HepG2 (cell line): ENCODE data around the gene ANK3. TPM values are rescaled to one million over a fixed set of nuclear protein-coding genes. Genes with fewer than 3 reads are reported as not detected.

Experiments used
- ATAC-seq: fragments of 200-7000 bp; cut with Tn5 transposase; 3 replicates; pipeline ENCODE4 v1.9.1; 2020; ENCODE audit warnings: mild to moderate bottlenecking, moderate library complexity
- BruUV-seq: library from RNA; stranded (reverse); fragments of 400-500 nt; replicated peaks from 2 replicates; lab custom pipeline; 2021; lab: Mats Ljungman, UMichigan
- CTCF ChIA-PET: fragments of 300-600 bp; formaldehyde crosslinking; extraction: SDS; loops from one replicate; lab custom pipeline; 2021; ENCODE audit warnings: low total read pairs, inconsistent platforms, low intra/inter-chr PET ratio; lab: Yijun Ruan, JAX
- POLR2A ChIA-PET: fragments of 350-600 bp; sonication (Branson Sonifier 250); formaldehyde crosslinking; loops from one replicate; lab custom pipeline; 2020; ENCODE audit warnings: antibody characterized with exemption, inconsistent platforms; lab: Yijun Ruan, JAX
- DNase-seq: peaks from one replicate; pipeline ENCODE4 v3.0.0-alpha.2; 2015; ENCODE audit warnings: low spot score
- FAIRE-seq: peaks from 3 replicates; lab custom pipeline; 2011; peaks lifted over from hg19 to GRCh38; lab: Jason Lieb, UNC
- H2AFZ ChIP-seq: one replicate; pipeline ENCODE4 v1.6.1; 2011; ENCODE audit warnings: low read length, inconsistent platforms
- H3K27ac ChIP-seq: fragments of 300-600 bp; 3 replicates; pipeline ENCODE4 v1.8.0; 2011; ENCODE audit warnings: mixed run types, mild to moderate bottlenecking, mixed read lengths, low read length, inconsistent platforms; ENCODE audit not compliant: insufficient read depth; ENCODE audit errors: extremely low read length
- H3K27me3 ChIP-seq, 2 experiments: fragments of 200-600 bp in 1 of 2; 2 replicates in 1 of 2; 3 replicates in 1 of 2; pipeline versions ENCODE4 v1.6.0 to v1.8.0; 2011; ENCODE audit warnings: low read length in 2 of 2, mild to moderate bottlenecking in 2 of 2, moderate library complexity in 2 of 2, inconsistent platforms in 1 of 2; ENCODE audit not compliant: insufficient read depth in 2 of 2, control insufficient read depth in 1 of 2
- H3K36me3 ChIP-seq, 2 experiments: fragments of 200-600 bp in 1 of 2; replicated peaks in 1 of 2; 2 replicates in 1 of 2; 3 replicates in 1 of 2; pipeline versions ENCODE4 v1.5.1 to v1.8.0; 2011; ENCODE audit warnings: low read length in 2 of 2, inconsistent platforms in 1 of 2; ENCODE audit not compliant: insufficient read depth in 2 of 2, control insufficient read depth in 1 of 2
- H3K4me1 ChIP-seq: 2 replicates; pipeline ENCODE4 v1.5.1; 2012; ENCODE audit warnings: low read length, inconsistent platforms; ENCODE audit not compliant: insufficient read depth
- H3K4me2 ChIP-seq: 2 replicates; pipeline ENCODE4 v1.6.0; 2011; ENCODE audit warnings: low read depth, low read length, inconsistent platforms
- H3K4me3 ChIP-seq, 3 experiments: fragments of 200-600 bp in 1 of 3; sonication (generic), shearing (Covaris generic) in 1 of 3; replicated peaks in 1 of 3; 2 replicates each; pipeline ENCODE4 v1.5.1; 2011 to 2016; ENCODE audit warnings: low read length in 3 of 3, inconsistent platforms in 2 of 3, low read depth in 2 of 3, mild to moderate bottlenecking in 2 of 3, control low read depth in 1 of 3, mixed read lengths in 1 of 3; ENCODE audit not compliant: insufficient read depth in 1 of 3
- H3K79me2 ChIP-seq: one replicate; pipeline ENCODE4 v1.6.1; 2011; ENCODE audit warnings: low read length, inconsistent platforms; ENCODE audit not compliant: insufficient read depth
- H3K9ac ChIP-seq: 2 replicates; pipeline ENCODE4 v1.6.0; 2011; ENCODE audit warnings: mild to moderate bottlenecking, low read depth, low read length, inconsistent platforms; ENCODE audit not compliant: insufficient read depth
- H3K9me3 ChIP-seq: 2 replicates; pipeline ENCODE4 v1.5.1; 2012; ENCODE audit warnings: mild to moderate bottlenecking, low read length
- H4K20me1 ChIP-seq: 2 replicates; pipeline ENCODE4 v1.6.0; 2011; ENCODE audit warnings: inconsistent platforms, mild to moderate bottlenecking, low read length, moderate library complexity; ENCODE audit not compliant: insufficient read depth
- CCAR2 ChIP-seq: fragments of 200-400 bp; formaldehyde crosslinking; optimal IDR thresholded peaks from 2 replicates; pipeline ENCODE3; 2018; ENCODE audit warnings: low read depth, mild to moderate bottlenecking, low read length, moderate library complexity
- CENPX ChIP-seq: sonication (generic); formaldehyde crosslinking; IDR thresholded peaks from 2 replicates; pipeline ENCODE4 v1.9.0; 2021; ENCODE audit warnings: mild to moderate bottlenecking, missing genetic modification reagents, moderate library complexity
- HOXA5 ChIP-seq: sonication (generic); formaldehyde crosslinking; IDR thresholded peaks from 2 replicates; pipeline ENCODE4 v1.4.0; 2020; ENCODE audit warnings: missing genetic modification reagents
- ONECUT2 ChIP-seq: sonication (generic); formaldehyde crosslinking; IDR thresholded peaks from 2 replicates; pipeline ENCODE4 v1.4.0; 2020; ENCODE audit warnings: missing genetic modification reagents
- PAX8 ChIP-seq: sonication (generic); formaldehyde crosslinking; IDR thresholded peaks from 2 replicates; pipeline ENCODE4 v1.8.0; 2022; ENCODE audit warnings: mild to moderate bottlenecking, missing genetic modification reagents, borderline replicate concordance
- RXRA ChIP-seq: sonication (generic); formaldehyde crosslinking; IDR thresholded peaks from 2 replicates; pipeline ENCODE4 v1.5.1; 2020; ENCODE audit warnings: missing genetic modification reagents
- SAP130 ChIP-seq: IDR thresholded peaks from 2 replicates; pipeline ENCODE4 v1.6.1; 2016; ENCODE audit warnings: low read depth
- SMARCE1 ChIP-seq: fragments of 450-650 bp; IDR thresholded peaks from 2 replicates; pipeline ENCODE4 v1.6.1; 2017; ENCODE audit warnings: borderline replicate concordance
- TRIM24 ChIP-seq: sonication (generic); formaldehyde crosslinking; IDR thresholded peaks from 2 replicates; pipeline ENCODE4 v1.8.0; 2022; ENCODE audit warnings: mild to moderate bottlenecking, missing genetic modification reagents
- ZNF674 ChIP-seq: sonication (generic); formaldehyde crosslinking; IDR thresholded peaks from 2 replicates; pipeline ENCODE4 v1.5.0; 2020; ENCODE audit warnings: low read depth, mild to moderate bottlenecking, missing genetic modification reagents
- ZNF747 ChIP-seq: sonication (generic); formaldehyde crosslinking; IDR thresholded peaks from 2 replicates; pipeline ENCODE4 v1.8.1; 2023; ENCODE audit warnings: missing genetic modification reagents, mild to moderate bottlenecking, borderline replicate concordance
- WGBS: methylation state at CpG from one replicate; pipeline ENCODE4 v1.1.6; 2017; ENCODE audit warnings: low lambda C conversion rate; 5-methylcytosine and 5-hydroxymethylcytosine counted together
- in situ Hi-C: cut with HindIII; loops from 2 replicates; pipeline ENCODE4 v1.10.0; 2017; ENCODE audit warnings: low pct_unique_long_range_greater_than_20kb; ENCODE audit not compliant: extremely low pct_ligation_motif_present
- intact Hi-C: fragments of 100-400 bp; cut with micrococcal nuclease; formaldehyde crosslinking; loops from one replicate; pipeline ENCODE4 v1.10.0; 2022; ENCODE audit not compliant: unreplicated experiment
- polyA plus RNA-seq, 8 experiments: library from polyadenylated mRNA; depleted of rRNA in 3 of 8; stranded (reverse) in 7 of 8; unstranded in 1 of 8; fragments of >200 nt; fragmentation: Illumina TruSeq in 4 of 8; extraction: Trizol in 4 of 8; gene quantifications; 2 replicates each; pipeline versions ENCODE4 v1.2.1 to v1.2.3, GENCODE V29; 2011 to 2016; ENCODE audit warnings: low read depth in 4 of 8, missing spikeins in 1 of 8, mixed read lengths in 1 of 8; ENCODE audit not compliant: insufficient read depth in 1 of 8
- total RNA-seq, 5 experiments: library from RNA; depleted of rRNA; stranded (reverse); fragments of >200 nt; fragmentation: Illumina TruSeq; extraction: Trizol; gene quantifications; 2 replicates each; pipeline ENCODE4 v1.2.3, GENCODE V29; 2016; ENCODE audit warnings: low read depth in 1 of 5
- TF ChIP-seq, protein P1 (sequence below): sonication (generic); formaldehyde crosslinking; IDR thresholded peaks from 2 replicates; pipeline ENCODE4 v1.4.0; 2020; ENCODE audit warnings: mild to moderate bottlenecking, missing genetic modification reagents
- TF ChIP-seq, protein P2 (sequence below): sonication (generic); formaldehyde crosslinking; IDR thresholded peaks from 2 replicates; pipeline ENCODE4 v1.4.0; 2020; ENCODE audit warnings: missing genetic modification reagents
- TF ChIP-seq, protein P3 (sequence below): IDR thresholded peaks from 2 replicates; pipeline ENCODE4 v1.6.1; 2016; ENCODE audit warnings: missing compliant biosample characterization, missing genetic modification reagents, borderline replicate concordance
- TF ChIP-seq, protein P4 (sequence below): sonication (generic); formaldehyde crosslinking; conservative IDR thresholded peaks from 2 replicates; pipeline ENCODE4 v1.4.0; 2020; ENCODE audit warnings: missing genetic modification reagents
- TF ChIP-seq, protein P5 (sequence below): sonication (generic); formaldehyde crosslinking; IDR thresholded peaks from 2 replicates; pipeline ENCODE4 v1.5.1; 2020; ENCODE audit warnings: mild to moderate bottlenecking, missing genetic modification reagents, borderline replicate concordance

The ANK3 gene
- total and polyA plus RNA-seq, 2 of the 13 experiments (the other 11 are each of a cell fraction or from before 2014, with no cell fraction given) = not detected

DNA sequence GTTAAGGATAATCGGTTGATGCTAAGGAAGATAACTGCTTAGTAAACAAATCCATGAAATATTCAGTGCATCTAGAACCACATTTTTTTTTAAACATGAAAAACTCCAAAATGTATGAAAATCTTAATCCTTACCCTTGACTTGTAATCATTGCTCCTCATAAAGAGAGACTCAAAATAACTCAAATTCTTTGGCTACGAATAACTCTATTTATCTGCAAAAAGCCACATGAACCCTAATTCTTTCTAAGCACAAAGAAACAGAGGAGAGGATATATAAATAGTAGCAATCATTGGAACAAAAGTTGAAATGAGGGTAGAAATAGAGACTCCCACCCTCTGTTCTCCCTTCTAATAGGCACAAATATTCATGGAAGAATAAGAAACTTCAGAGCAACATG lies 40.2 kb downstream of the ANK3 start:
- WGBS = 36% methylated on average over 2 of the region's 2 CpGs
- no peaks in the 10 kb centered on the region for H3K27me3 ChIP-seq
- in situ Hi-C loops = no loop called here
- H3K9ac ChIP-seq = no peak overlapping the region
- ATAC-seq (no peak), FAIRE-seq (no peak), DNase-seq (no peak)
- H4K20me1 ChIP-seq = no peaks in the 10 kb centered on the region
- ChIA-PET CTCF (no interaction called here), POLR2A (interaction anchor here (1.2 kb wide), 1 partner anchor 10 kb away, joined by 3 read pairs; no protein-coding TSS in a partner anchor)
- intact Hi-C loops = no loop called here
- H3K9me3 ChIP-seq = no peaks in the 10 kb centered on the region
- H3K4me3 ChIP-seq = no peak overlapping the region
- peaks cover 8% of the 10 kb centered on the region; the same call in 1 of the 2 replicates for H3K4me1 ChIP-seq
- no peak overlapping the region for H3K27ac ChIP-seq
- no peak overlapping the region for H2AFZ ChIP-seq
- H3K4me2 ChIP-seq = no peak overlapping the region
- H3K79me2 ChIP-seq = no peaks in the 10 kb centered on the region
- BruUV-seq = no TSS peak
- H3K36me3 ChIP-seq = no peaks in the 10 kb centered on the region
- no peak for TF ChIP-seq CCAR2
- TF ChIP-seq, protein P1, sequence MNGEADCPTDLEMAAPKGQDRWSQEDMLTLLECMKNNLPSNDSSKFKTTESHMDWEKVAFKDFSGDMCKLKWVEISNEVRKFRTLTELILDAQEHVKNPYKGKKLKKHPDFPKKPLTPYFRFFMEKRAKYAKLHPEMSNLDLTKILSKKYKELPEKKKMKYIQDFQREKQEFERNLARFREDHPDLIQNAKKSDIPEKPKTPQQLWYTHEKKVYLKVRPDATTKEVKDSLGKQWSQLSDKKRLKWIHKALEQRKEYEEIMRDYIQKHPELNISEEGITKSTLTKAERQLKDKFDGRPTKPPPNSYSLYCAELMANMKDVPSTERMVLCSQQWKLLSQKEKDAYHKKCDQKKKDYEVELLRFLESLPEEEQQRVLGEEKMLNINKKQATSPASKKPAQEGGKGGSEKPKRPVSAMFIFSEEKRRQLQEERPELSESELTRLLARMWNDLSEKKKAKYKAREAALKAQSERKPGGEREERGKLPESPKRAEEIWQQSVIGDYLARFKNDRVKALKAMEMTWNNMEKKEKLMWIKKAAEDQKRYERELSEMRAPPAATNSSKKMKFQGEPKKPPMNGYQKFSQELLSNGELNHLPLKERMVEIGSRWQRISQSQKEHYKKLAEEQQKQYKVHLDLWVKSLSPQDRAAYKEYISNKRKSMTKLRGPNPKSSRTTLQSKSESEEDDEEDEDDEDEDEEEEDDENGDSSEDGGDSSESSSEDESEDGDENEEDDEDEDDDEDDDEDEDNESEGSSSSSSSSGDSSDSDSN (CRISPR knock-in tag) = no peak
- no peak for TF ChIP-seq SMARCE1
- TF ChIP-seq CENPX (CRISPR knock-in tag) = no peak
- TF ChIP-seq, protein P2, sequence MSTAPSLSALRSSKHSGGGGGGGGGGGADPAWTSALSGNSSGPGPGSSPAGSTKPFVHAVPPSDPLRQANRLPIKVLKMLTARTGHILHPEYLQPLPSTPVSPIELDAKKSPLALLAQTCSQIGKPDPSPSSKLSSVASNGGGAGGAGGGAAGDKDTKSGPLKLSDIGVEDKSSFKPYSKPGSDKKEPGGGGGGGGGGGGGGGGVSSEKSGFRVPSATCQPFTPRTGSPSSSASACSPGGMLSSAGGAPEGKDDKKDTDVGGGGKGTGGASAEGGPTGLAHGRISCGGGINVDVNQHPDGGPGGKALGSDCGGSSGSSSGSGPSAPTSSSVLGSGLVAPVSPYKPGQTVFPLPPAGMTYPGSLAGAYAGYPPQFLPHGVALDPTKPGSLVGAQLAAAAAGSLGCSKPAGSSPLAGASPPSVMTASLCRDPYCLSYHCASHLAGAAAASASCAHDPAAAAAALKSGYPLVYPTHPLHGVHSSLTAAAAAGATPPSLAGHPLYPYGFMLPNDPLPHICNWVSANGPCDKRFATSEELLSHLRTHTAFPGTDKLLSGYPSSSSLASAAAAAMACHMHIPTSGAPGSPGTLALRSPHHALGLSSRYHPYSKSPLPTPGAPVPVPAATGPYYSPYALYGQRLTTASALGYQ (CRISPR knock-in tag) = no peak
- TF ChIP-seq RXRA (CRISPR knock-in tag) = no peak
- TF ChIP-seq TRIM24 (CRISPR knock-in tag) = no peak
- no peak for TF ChIP-seq ONECUT2 (CRISPR knock-in tag)
- TF ChIP-seq, protein P3, sequence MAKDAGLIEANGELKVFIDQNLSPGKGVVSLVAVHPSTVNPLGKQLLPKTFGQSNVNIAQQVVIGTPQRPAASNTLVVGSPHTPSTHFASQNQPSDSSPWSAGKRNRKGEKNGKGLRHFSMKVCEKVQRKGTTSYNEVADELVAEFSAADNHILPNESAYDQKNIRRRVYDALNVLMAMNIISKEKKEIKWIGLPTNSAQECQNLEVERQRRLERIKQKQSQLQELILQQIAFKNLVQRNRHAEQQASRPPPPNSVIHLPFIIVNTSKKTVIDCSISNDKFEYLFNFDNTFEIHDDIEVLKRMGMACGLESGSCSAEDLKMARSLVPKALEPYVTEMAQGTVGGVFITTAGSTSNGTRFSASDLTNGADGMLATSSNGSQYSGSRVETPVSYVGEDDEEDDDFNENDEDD (CRISPR knock-in tag) = no peak
- TF ChIP-seq ZNF747 (CRISPR knock-in tag) = no peak
- TF ChIP-seq ZNF674 = no peak
- no peak for TF ChIP-seq SAP130 (CRISPR knock-in tag)
- TF ChIP-seq, protein P4, sequence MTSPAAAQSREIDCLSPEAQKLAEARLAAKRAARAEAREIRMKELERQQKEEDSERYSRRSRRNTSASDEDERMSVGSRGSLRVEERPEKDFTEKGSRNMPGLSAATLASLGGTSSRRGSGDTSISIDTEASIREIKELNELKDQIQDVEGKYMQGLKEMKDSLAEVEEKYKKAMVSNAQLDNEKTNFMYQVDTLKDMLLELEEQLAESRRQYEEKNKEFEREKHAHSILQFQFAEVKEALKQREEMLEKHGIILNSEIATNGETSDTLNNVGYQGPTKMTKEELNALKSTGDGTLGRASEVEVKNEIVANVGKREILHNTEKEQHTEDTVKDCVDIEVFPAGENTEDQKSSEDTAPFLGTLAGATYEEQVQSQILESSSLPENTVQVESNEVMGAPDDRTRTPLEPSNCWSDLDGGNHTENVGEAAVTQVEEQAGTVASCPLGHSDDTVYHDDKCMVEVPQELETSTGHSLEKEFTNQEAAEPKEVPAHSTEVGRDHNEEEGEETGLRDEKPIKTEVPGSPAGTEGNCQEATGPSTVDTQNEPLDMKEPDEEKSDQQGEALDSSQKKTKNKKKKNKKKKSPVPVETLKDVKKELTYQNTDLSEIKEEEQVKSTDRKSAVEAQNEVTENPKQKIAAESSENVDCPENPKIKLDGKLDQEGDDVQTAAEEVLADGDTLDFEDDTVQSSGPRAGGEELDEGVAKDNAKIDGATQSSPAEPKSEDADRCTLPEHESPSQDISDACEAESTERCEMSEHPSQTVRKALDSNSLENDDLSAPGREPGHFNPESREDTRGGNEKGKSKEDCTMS (CRISPR knock-in tag) = no peak
- no peak for TF ChIP-seq PAX8
- TF ChIP-seq, protein P5, sequence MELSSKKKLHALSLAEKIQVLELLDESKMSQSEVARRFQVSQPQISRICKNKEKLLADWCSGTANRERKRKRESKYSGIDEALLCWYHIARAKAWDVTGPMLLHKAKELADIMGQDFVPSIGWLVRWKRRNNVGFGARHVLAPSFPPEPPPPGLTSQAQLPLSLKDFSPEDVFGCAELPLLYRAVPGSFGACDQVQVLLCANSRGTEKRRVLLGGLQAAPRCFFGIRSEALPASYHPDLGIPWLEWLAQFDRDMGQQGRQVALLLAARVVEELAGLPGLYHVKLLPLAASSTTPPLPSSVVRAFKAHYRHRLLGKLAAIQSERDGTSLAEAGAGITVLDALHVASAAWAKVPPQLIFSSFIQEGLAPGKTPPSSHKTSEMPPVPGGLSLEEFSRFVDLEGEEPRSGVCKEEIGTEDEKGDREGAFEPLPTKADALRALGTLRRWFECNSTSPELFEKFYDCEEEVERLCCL (CRISPR knock-in tag) = no peak
- TF ChIP-seq HOXA5 (CRISPR knock-in tag) = no peak
